ENCODE data around the gene TBC1D8.
"Not testable (repeated sequence)": the region's sequence is repeated elsewhere in the genome, so short reads cannot be mapped to it uniquely, and the experiment has no call there.

TBC1D8 gene

DNA sequence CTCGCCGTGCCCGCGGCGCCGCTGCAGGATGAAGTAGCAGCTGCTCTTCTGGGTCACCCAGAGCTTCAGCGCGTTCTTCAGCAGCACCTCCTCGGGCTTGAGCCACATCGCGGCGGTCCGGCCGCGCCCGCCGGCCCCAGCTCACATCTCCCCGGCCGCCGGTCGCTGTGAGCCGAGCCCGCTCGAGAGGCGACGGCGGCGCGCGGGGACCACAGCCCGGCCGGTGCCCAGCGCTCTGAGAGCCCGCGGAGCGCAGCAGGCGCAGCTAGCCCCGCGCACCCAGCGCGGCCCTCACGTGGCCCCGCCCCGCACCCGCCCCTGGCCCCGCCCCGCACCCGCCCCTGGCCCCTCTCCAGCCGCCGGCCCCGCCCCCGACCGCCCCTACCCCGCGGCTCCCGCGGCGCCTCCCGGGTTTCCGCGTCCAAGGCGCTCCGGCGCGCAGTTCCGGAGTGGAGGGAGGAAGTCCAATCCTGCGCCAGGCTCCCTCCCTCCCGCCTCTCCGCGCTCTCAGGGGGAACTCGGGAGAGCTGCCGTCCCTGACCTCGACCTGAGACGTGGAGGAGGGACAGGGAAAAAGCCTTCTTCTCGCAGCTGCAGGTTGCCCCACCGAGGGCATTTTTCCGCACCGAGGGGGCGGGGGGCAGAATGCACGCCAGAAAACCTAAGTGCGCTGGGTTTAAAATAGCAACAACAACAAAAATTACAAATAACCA, at the start of gene TBC1D8:
Gene TBC1D8 (minus strand): TSS at position 237 of the 713 bp plus-strand sequence. CDS start 129 bp downstream, at position 108.
- peak; percentile 26 to 53 (median 48) for DNase-seq

DNA sequence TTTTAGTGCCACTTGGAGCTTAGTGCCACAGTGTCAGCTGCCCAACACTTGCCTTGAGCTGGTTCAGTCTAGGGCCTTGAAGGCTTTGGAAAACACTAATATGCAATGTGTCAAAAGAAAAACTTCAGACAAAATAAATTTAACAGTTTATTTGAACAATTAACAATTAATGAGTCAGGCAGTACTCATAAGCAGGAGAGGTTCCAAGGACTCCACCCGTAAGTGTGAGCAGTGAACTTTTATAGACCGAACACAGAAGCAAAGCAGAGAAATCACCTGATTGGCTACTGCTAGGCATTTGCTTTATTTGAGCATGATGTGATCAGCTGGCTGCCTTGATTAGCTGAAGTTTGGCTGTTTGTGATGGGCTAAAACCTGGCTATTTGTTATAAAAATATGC, 49.5 kb upstream of the TBC1D8 start:
- DNase-seq = no peak

- no peak for DNase-seq
These were observed 48.1 kb upstream of the TBC1D8 start for GRCh38 chr2:101199251-101199791.

DNA sequence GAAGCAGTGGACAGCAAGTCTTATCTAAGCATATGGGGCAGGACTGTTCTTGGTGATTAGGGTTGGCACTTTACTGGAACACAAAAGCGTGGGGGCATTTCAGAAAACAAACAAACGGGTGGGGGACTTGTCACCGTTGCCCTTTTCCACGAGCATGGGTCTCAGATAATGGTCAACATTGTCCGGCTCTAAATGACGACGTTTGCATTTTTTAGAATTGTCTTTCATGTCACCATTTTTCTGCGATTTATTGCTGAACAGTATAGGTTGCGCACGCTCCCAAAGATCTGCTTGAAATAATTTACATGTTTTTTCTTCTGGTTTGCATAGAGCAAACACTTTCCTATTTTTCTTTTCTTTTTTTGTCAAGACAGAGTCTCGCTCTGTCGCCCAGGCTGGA, 46.6 kb upstream of the TBC1D8 start:
- no peak for DNase-seq

- DNase-seq = no peak
These were observed 46.1 kb upstream of the TBC1D8 start for GRCh38 chr2:101197215-101197745.

DNA sequence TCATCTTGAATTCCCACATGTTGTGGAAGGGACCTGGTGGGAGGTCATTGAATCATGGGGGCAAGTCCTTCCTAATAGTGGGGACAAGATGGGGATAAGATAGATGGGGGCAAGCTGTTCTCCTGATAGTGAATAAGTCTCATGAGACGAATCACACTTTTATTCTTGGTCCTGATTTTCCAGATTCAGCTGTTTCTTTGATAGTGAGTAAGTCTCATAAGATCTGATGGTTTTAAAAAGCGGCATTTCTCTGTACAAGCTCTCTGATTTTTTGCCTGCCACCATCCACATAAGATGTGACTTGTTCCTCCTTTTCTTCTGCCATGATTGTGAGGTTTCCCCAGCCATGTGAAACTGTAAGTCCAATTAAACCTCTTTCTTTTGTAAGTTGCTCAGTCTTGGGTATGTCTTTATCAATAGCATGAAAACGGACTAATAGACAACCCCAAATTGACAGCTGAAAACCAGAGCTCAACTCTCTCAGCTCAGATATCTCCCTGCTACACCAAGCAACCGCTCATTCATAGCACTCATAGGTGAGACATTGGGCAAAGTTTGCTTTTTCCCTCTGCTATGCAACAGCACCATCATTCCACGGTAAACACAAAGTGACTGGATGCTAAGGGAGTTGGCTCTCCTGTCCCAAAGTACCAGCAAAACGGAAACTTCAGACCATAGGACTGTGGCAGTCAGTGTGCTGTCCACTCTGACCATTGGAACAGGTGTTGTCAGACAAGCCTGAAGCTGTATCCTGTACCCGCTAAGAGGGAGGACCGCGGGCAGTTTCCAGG, 44.9 kb upstream of the TBC1D8 start:
- DNase-seq = no peak

DNA sequence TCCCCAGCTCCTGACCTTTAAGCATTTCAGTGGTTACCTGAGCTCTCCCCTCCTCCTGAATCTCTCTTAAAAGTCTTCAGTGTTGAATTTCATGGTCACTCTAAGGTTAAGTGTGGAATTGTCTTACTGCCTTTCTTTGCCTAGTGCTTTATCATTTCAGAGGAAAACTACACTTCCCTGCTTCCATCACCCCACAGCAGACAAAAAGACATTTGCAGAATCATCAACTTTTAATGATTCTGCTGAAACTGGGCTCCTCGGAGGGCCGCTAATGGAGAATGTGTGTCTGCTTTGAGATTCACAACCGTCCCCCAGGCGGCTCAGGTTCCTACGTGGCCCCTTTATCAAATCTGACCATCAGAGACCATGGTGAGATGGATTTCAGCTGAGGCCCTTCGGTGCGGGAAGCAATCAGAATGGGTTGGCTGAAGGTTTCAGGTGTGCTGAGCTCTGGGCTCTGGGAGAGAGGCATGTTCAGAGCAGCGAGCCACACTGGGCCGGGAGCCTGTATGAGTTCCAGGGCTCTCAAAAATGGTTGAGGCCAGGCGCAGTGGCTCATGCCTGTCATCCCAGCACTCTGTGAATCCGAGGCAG, 41.9 kb upstream of the TBC1D8 start:
- no peak for DNase-seq

DNA sequence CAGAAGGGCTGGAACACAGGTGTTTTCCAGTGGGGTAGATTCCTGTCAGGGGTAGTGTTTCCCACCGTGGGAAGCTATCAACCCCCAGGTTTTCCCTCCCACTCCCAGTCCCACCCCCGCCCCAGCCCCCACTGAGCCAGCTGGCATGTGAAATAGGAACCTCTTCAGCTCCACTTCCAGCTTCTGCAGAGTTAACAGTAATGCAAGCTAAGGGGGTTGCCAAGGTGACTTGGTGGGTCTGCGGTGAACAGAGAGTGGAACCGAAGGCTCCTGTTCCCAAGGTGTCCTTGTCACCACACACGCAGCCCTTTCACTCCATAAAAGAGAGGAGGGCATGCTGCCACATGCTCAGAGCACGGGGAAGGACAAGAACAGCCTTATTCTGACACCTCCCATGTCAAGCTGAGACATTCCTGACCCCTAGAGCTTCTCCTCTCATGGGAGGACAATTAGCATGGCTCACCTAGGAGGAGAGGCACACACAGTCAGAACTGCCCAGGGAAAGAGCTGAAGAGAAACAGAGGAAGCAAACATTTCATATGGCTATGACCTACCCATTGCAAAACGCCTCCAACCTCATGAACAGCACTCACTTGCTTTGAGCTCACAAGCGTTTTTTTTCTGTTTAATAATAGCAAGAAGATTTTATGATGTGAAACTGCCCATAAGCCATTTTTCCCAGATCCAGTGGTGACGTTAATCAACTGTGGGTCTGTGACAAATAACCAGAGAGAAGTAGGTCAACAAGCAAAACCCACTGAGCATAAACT, 39.8 kb upstream of the TBC1D8 start:
- DNase-seq = no peak

DNA sequence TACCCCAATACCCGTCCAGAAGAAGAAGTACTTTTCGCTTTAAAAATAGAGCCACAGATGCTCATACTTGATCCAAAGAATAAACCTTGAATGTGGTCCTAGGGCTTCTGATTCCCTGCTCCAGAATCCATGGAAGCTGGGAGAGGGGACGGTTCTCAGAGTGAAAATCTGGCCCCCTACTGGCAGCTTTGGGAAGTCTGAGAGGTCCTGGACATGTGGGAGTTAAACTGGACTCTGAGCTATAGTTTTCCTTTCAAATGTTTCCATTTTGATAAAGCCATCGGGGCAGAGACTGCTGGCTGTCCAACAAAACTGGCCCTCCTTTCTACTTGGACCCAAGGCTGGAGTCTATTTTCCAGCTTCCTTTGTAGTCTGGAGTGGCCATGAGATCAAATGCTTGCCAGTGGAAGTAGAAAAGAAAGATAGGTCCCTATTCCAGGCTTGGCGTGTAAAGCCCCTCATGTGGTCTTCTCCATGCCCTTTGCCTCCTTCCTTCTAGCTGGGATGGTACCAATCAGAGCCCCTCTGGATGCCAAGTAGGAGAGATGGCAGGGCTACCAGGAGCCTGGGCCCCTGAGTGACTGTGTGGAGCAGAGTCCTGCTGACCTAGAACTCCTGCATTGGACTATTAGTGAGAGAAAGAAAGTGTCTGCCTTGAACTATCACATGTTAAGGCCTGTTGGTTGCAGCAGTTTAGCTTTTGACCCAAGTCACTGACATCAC, 37.7 kb upstream of the TBC1D8 start:
- no peak for DNase-seq

DNA sequence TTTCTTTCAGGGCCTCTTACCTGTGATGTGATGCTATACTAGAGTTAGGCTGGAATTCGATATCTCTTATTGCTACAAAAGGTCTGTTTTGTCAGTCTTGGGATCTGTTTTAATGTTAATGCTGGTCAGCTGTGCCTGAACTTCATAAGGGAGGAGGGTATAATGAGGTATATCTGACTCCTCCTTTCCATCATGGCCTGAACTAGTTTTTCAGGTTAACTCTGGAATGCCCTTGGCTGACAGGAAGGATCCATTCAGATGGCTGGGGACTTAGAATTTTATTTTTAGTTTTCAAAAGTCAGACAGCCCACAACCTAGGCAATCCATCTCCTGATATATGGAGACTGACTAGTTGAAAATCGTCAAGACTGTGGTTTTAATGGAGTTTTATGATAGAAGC, 35.9 kb upstream of the TBC1D8 start:
- DNase-seq = no peak

DNA sequence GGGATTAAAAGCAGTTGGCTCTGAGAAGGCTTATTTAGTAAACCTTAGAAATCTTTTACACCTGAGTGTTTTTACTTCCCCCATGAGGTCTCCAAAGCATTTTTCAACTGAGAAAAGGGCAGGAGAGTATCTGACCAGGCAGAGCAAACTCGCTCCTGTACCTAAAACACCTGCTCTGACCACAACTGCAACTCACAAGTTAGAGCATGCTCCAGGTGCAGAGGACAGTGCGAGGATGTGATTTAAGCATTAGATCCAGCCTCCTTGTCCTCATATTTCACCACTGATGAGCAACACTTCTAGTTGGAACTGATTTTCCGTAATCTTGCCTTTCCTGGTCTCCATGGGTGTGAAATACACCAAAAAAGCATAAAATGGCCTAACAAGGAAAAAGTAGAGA, 34.5 kb upstream of the TBC1D8 start:
- no peak for DNase-seq

DNA sequence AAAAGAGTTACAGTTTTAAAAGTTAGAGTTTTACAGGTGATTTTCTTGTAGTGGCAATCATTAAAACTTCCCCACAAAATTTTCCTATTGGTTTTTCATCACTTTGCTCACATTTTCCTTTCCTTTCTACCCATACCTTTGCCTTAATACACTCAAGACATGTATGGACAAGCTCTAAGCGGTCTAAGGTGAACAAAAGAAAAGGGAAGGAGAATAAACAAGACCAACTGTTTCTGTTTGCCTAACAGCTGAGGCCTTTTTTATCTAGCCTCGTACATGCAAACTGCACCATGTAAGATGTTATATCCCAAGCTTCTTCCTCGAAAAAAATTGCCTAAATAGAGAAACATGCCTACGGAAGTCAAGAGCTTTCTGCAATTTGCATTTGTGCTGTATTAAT, 33.9 kb upstream of the TBC1D8 start:
- DNase-seq = no peak

DNA sequence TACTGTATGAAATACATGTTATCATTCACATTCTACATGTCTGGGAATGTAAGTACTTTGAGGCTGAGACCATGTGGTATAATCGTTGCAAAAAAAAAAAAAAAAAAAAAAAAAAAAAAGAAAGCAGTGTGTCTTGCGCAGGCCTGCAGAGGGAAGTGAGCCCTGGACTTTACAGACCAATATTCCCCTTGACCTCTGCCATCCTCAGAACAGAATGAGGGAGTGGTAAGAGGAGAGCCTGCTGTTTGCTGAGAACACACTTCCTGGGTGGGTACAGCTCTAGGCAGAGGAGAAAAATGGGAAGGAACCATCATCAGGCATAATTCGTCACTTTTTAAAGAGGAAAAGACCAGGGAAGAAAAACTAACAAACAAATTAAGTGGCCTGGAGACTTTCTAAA, 28.8 kb upstream of the TBC1D8 start:
- no peak for DNase-seq

- DNase-seq = no peak
These were observed 25.6 kb upstream of the TBC1D8 start for GRCh38 chr2:101176803-101177202.

- no peak for DNase-seq
These were observed 24.8 kb upstream of the TBC1D8 start for GRCh38 chr2:101175991-101176390.

DNA sequence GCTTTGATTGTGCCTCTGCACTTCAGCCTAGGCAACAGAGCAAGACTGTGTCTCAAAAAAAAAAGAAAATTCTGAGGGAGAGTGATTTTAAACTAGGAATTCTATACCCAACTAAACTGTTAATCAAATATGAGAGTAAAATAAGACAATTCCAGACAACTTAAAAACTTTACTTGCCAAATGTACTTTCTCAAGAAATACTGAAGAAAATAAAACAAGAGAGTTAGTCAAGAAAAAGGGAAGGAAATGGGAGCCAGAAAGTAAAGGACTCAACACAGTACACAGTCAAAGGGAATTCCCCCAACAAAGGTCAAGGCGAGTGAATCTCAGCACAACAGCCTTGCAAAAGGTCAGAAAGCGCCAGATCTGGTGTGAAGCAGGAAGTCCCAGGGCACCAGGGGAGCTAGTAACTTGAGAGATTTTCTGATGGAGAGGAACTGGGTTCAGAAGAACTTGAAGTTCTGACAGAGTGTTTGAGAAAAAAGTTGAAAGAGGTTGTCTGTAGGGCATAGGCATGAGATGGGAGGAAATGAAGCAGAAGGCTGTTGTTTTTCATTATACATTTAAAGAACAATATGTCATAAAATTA, 22.6 kb upstream of the TBC1D8 start:
- DNase-seq = no peak

- DNase-seq = not testable (repeated sequence)
These were observed 18.6 kb upstream of the TBC1D8 start for GRCh38 chr2:101169822-101170221.

- DNase-seq = no peak
These were observed 17.5 kb upstream of the TBC1D8 start for GRCh38 chr2:101168706-101169105.

DNA sequence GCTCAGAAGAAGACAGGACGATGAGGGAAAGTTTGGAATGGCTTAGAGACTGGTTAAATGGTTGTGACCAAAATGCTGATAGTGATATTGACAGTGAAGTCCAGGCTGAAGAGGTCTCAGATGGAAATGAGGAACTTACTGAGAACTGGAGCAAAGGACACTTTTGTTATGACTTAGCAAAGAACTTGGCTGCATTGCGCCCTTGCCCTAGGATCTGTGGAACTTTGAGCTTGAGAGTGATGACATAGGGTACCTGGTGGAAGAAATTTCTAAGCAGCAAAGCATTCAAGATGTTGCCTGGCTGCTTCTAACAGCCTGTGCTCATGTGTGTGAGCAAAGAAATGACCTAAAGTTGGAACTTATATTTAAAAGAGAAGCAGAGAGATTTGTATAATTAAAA, 16.4 kb upstream of the TBC1D8 start:
- not testable (repeated sequence) for DNase-seq

DNA sequence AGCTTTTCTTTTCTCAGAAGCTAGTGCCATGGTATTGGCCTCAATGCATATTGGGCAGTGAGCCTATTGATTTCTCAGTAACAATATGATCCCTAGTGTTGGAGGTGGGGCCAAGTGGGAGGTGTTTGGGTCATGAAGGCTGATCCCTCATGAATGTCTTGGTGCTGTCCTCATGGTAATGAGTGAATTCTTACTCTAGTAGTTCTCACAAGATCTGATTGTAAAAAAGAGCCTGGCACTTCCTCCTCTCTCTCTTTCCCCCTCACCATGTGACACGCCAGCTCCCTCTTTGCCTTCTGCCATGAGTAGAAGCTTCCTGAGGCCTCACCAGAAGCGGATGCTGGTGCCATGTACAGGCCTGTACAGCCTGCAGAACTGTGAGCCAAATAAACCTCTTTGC, 12.8 kb upstream of the TBC1D8 start:
- no peak for DNase-seq

DNA sequence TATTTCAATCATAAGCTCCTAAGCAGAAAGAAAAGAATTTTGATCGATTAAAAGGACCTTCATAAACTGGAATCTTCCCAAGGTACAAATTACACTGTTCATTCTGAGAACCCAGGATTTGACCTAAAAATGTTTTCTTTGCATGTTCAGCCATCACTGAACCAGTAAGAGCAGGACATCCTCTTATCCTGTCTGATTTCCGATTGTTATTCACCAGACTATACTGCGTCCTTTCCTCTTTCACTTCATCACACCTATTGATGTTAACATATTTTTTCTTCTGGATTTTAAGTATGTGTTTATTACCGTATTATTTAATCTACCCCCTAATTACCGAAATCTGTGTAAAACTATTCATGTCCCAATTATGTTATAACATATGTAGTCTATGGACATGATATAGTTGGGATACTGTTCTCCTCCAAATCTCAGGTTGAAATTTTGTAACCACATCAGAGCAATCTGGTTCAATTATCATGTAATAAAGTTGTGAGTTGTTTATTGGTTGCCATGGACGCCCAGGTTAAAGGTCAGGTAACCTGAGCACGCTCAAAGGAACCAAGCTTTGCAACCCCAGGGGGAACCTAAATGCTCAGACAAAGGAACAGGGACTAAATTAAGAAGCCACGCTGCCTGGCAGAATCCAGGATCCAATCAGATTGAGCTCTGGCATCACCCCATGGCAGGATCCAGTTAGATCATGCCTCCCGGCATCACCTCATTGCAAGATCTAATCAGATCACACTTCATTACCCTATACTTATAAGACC, 11.6 kb upstream of the TBC1D8 start:
- DNase-seq = no peak

Data from activated CD4-positive, CD25-positive, alpha-beta regulatory T cell (primary cell).